Panc1 (cell line): Measurements from ENCODE around the gene CLNK. TPM values are rescaled to one million over a fixed set of nuclear protein-coding genes. Genes with fewer than 3 reads are reported as not detected.

ENCODE experiments used
- ATAC-seq: fragments of 200-7000 bp; cut with Tn5 transposase; 2 replicates; pipeline ENCODE4 v1.9.1; 2020; ENCODE audit warnings: mild to moderate bottlenecking, moderate library complexity
- BruUV-seq: library from RNA; stranded (reverse); fragments of 400-500 nt; replicated peaks from 2 replicates; lab custom pipeline; 2021; lab: Mats Ljungman, UMichigan
- CTCF ChIA-PET: fragments of 300-600 bp; sonication (Branson Sonifier 250); formaldehyde crosslinking; loops from one replicate; lab custom pipeline; 2022; ENCODE audit warnings: antibody characterized with exemption; lab: Charles Lee
- POLR2A ChIA-PET: fragments of 300-600 bp; sonication (Branson Sonifier 250); formaldehyde crosslinking; loops from one replicate; lab custom pipeline; 2022; ENCODE audit warnings: antibody characterized with exemption; lab: Charles Lee
- DNase-seq: peaks from one replicate; pipeline ENCODE4 v3.0.0-alpha.2; 2010; ENCODE audit warnings: low read depth, low spot score
- H3K27ac ChIP-seq: 2 replicates; pipeline ENCODE4 v1.5.1; 2011; ENCODE audit warnings: mild to moderate bottlenecking, low read length, inconsistent platforms
- H3K27me3 ChIP-seq: fragments of 200-500 bp; sonication (Bioruptor generic); 2 replicates; pipeline ENCODE4 v1.6.0; 2014; ENCODE audit warnings: low read length, inconsistent platforms; ENCODE audit not compliant: control insufficient read depth, insufficient read depth
- H3K36me3 ChIP-seq: fragments of 200-500 bp; sonication (Bioruptor generic); 2 replicates; pipeline ENCODE4 v1.5.1; 2014; ENCODE audit warnings: inconsistent platforms, mild to moderate bottlenecking, low read length, moderate library complexity; ENCODE audit not compliant: control insufficient read depth, insufficient read depth
- H3K4me1 ChIP-seq: 2 replicates; pipeline ENCODE4 v1.5.1; 2011; ENCODE audit warnings: inconsistent platforms, mild to moderate bottlenecking, low read length, moderate library complexity; ENCODE audit not compliant: control insufficient read depth, insufficient read depth
- H3K4me3 ChIP-seq, 2 experiments: 2 replicates each; pipeline ENCODE4 v1.5.1; 2011 to 2012; ENCODE audit warnings: low read depth in 2 of 2, low read length in 2 of 2, mild to moderate bottlenecking in 2 of 2, inconsistent platforms in 1 of 2, moderate library complexity in 1 of 2
- H3K9me3 ChIP-seq: fragments of 200-500 bp; sonication (Bioruptor generic); 2 replicates; pipeline ENCODE4 v1.5.1; 2014; ENCODE audit warnings: low read depth, mild to moderate bottlenecking, inconsistent platforms, low read length, moderate library complexity; ENCODE audit not compliant: control insufficient read depth, insufficient read depth
- CTCF ChIP-seq: fragments of 450-650 bp; IDR thresholded peaks from 2 replicates; pipeline ENCODE4 v1.5.1; 2017; ENCODE audit warnings: mild to moderate bottlenecking
- POLR2AphosphoS5 ChIP-seq: IDR thresholded peaks from 2 replicates; pipeline ENCODE4 v1.6.1; 2012; ENCODE audit warnings: mild to moderate bottlenecking, low read depth, low read length, moderate library complexity
- REST ChIP-seq, 2 experiments: IDR thresholded peaks; 2 replicates each; pipeline ENCODE4 v1.6.1; 2011 to 2012; ENCODE audit warnings: low read depth in 2 of 2, control low read depth in 1 of 2, low read length in 1 of 2, mild to moderate bottlenecking in 1 of 2, moderate library complexity in 1 of 2; ENCODE audit not compliant: insufficient read depth in 1 of 2
- SIN3A ChIP-seq: IDR thresholded peaks from 2 replicates; pipeline ENCODE4 v1.6.1; 2012; ENCODE audit warnings: low read depth, mild to moderate bottlenecking, low read length, moderate library complexity, borderline replicate concordance; ENCODE audit not compliant: insufficient read depth
- TCF7L2 ChIP-seq: IDR thresholded peaks from 2 replicates; pipeline ENCODE4 v1.6.1; 2011; ENCODE audit warnings: mild to moderate bottlenecking, low read depth, low read length, inconsistent platforms
- in situ Hi-C: cut with HindIII; loops from 2 replicates; pipeline ENCODE4 v1.10.0; 2016; ENCODE audit warnings: low sequenced_read_pairs, low pct_unique_long_range_greater_than_20kb
- intact Hi-C: fragments of 100-400 bp; cut with micrococcal nuclease; formaldehyde crosslinking; loops from one replicate; pipeline ENCODE4 v1.10.0; 2022; ENCODE audit not compliant: unreplicated experiment
- total RNA-seq: library from RNA; stranded (reverse); gene quantifications from one replicate; pipeline ENCODE4 v1.2.1, GENCODE V29; 2021; ENCODE audit not compliant: unreplicated experiment

Gene CLNK
- total RNA-seq, 1 experiment from 2014 or later = not detected

GRCh38 chr4:10605031-10605430, 79.5 kb downstream of the CLNK start:
- TF ChIP-seq CTCF = no peak
- no peak for TF ChIP-seq TCF7L2
- Histone ChIP-seq H3K36me3 (no peaks in the 10 kb centered on the region), H3K27me3 (no peaks in the 10 kb centered on the region), H3K4me1 (no peaks in the 10 kb centered on the region), H3K27ac (no peak overlapping the region), H3K4me3 (no peak overlapping the region), H3K9me3 (no peaks in the 10 kb centered on the region)
- DNase-seq (no peak), ATAC-seq (no peak)
- in situ Hi-C loops (no loop called here), intact Hi-C loops (no loop called here)
- no TSS peak for BruUV-seq
- ChIA-PET CTCF (no interaction called here), POLR2A (no interaction called here)

- ATAC-seq (no peak), DNase-seq (no peak)
- Histone ChIP-seq H3K27me3 (no peaks in the 10 kb centered on the region), H3K4me3 (no peak overlapping the region), H3K4me1 (no peaks in the 10 kb centered on the region), H3K9me3 (no peaks in the 10 kb centered on the region), H3K27ac (no peak overlapping the region), H3K36me3 (no peaks in the 10 kb centered on the region)
- BruUV-seq = no TSS peak
- intact Hi-C loops (no loop called here), in situ Hi-C loops (no loop called here)
- ChIA-PET CTCF (no interaction called here), POLR2A (no interaction called here)
- no peak for TF ChIP-seq CTCF
- no peak for TF ChIP-seq TCF7L2
- TF ChIP-seq POLR2AphosphoS5 = no peak
- TF ChIP-seq SIN3A = no peak
- TF ChIP-seq REST (IDR thresholded peaks at IDR 0.05; ENCODE audit: insufficient read depth in 1 of 2, low read depth in 2 of 2, low read length in 1 of 2) = no peak
These were observed 85.0 kb downstream of the CLNK start for GRCh38 chr4:10599574-10599973.

GRCh38 chr4:10598829-10599228, 85.7 kb downstream of the CLNK start:
- Histone ChIP-seq H3K9me3 (no peaks in the 10 kb centered on the region), H3K4me3 (no peak overlapping the region), H3K4me1 (no peaks in the 10 kb centered on the region), H3K27me3 (no peaks in the 10 kb centered on the region), H3K36me3 (no peaks in the 10 kb centered on the region), H3K27ac (no peak overlapping the region)
- DNase-seq = no peak
- in situ Hi-C loops (no loop called here), intact Hi-C loops (no loop called here)
- POLR2A ChIA-PET = no interaction called here
- TF ChIP-seq POLR2AphosphoS5 = no peak
- no peak for TF ChIP-seq CTCF
- TF ChIP-seq TCF7L2 = no peak
- TF ChIP-seq REST (IDR thresholded peaks at IDR 0.05; ENCODE audit: insufficient read depth in 1 of 2, low read depth in 2 of 2, low read length in 1 of 2) = no peak
- TF ChIP-seq SIN3A = no peak
- no TSS peak for BruUV-seq
- ATAC-seq = no peak
- CTCF ChIA-PET = no interaction called here
